HL-60/S4 treated with retinoic acid at 250 ng/mL for 4 days and 3 days (cell line): ENCODE data around the gene CALD1.

Experiments used
- in situ Hi-C: fragments of 300-500 bp; cut with MboI; formaldehyde crosslinking; loops from 2 replicates; pipeline ENCODE4 v1.7.0; 2022; ENCODE audit warnings: low sequenced_read_pairs

The CALD1 gene

DNA sequence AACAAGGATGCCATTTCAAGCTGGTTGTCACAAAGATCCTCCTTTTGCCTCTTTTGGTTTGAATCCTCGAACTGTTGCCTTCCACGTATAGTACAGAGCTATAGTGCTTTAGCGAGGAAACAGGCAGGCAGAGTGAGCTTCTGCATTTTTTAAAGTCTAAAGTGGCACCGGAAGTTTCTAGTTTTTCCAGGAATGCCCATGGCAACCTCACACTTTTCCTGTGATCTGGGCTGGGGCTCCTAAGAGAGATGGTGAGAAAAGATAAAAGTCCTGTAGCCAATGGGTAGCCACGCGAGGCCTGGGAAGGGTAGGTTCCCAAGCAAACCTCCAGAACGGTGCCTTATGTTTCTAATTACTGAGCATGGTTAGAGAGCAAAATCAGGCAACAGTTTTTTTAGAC, 76.7 kb downstream of the CALD1 start:
- in situ Hi-C loops: no loop called here

DNA sequence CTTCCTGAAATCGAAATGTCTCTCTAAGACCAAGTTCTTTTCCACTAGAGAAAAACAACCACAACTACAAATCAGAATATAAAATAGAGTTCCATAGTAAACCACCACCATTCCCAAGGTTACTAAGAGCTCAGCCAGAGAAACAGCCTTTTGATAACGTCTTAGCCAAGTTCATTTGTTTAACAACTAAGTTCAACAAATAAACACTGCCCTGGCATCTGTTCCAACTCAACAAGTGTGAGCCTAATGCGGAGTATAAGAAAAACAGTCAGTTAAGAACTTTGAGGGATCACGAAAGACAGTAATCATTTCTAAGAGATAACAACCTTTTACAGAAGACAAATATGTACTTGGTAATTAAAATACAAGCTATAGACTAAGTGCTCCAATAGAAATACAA, 77.3 kb downstream of the CALD1 start:
- in situ Hi-C loops: no loop called here

DNA sequence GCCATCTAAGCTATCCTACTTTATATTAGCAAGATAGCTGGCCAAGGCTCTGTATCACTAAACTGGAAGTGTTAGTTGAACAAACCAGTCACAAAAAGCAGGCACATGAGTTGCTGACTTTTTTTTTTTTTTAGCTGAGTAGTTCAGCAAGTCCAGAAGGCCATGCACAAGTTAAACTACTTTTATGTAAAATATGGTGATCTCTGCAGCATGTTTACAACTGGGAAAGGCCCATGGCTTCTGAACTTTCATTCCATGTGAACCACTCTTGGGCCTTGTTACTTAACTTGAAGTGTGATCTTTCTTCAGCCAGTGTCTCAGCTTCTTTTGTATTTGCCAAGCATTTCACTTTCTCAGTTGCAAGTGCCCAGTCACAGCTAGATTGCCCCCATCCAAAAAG, 78.5 kb downstream of the CALD1 start:
- in situ Hi-C loops: no loop called here

- in situ Hi-C loops: no loop called here
These were observed 80.3 kb downstream of the CALD1 start for GRCh38 chr7:134859783-134860182.

GRCh38 chr7:134865001-134865845, 85.8 kb downstream of the CALD1 start:
- in situ Hi-C loops: no loop called here

- in situ Hi-C loops: no loop called here
These were observed 87.2 kb downstream of the CALD1 start for GRCh38 chr7:134866617-134867016.

DNA sequence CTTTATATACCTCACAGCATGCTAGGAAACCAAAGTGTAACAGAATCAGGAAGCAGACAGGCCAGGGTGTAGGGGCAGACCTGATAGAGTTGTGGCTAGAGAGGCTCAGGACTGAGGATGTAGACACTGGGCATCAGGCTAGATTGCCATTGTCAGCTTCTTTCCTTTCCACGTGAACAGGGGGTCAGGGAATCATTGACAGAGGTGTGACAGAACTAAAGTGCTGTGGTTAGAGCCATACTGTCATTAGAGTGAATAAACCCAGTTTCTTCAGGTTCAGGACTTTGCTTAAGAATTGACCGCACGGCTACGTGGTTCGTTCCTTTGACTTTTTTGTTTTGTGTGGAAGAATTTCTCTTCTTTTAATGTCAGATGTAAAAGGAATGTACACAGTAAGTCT, 90.7 kb downstream of the CALD1 start:
- in situ Hi-C loops: no loop called here

- in situ Hi-C loops: no loop called here
These were observed 91.3 kb downstream of the CALD1 start for GRCh38 chr7:134870781-134871180.

DNA sequence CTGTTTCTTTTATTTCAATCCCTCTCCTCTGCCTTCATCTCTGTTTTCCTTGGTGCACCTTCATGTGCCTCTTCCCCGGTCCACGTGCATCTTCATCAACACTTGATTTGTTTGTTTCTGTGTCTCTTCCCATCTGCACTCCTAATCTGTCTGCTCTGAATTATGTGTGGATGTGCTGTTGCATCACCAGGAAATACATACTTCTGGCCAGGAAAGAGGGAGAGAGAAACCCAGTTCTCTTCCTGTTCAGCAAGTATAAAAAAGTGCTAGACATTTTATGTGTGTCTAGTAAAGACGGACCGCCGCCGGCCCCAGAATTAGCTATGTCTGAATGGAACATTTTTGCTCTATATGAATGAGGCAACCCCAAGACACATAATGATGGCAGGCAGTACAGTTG, 93.8 kb downstream of the CALD1 start:
- in situ Hi-C loops: no loop called here

GRCh38 chr7:134874407-134874806, 95.0 kb downstream of the CALD1 start:
- in situ Hi-C loops: no loop called here

- in situ Hi-C loops: no loop called here
These were observed 96.4 kb downstream of the CALD1 start for GRCh38 chr7:134875867-134876266.

- in situ Hi-C loops: no loop called here
These were observed 99.4 kb downstream of the CALD1 start for GRCh38 chr7:134878746-134879357.

GRCh38 chr7:134879815-134880475, 100.5 kb downstream of the CALD1 start:
- in situ Hi-C loops: no loop called here

GRCh38 chr7:134882481-134882880, 103.0 kb downstream of the CALD1 start:
- in situ Hi-C loops: no loop called here

GRCh38 chr7:134885967-134886352, 106.5 kb downstream of the CALD1 start:
- in situ Hi-C loops: no loop called here

DNA sequence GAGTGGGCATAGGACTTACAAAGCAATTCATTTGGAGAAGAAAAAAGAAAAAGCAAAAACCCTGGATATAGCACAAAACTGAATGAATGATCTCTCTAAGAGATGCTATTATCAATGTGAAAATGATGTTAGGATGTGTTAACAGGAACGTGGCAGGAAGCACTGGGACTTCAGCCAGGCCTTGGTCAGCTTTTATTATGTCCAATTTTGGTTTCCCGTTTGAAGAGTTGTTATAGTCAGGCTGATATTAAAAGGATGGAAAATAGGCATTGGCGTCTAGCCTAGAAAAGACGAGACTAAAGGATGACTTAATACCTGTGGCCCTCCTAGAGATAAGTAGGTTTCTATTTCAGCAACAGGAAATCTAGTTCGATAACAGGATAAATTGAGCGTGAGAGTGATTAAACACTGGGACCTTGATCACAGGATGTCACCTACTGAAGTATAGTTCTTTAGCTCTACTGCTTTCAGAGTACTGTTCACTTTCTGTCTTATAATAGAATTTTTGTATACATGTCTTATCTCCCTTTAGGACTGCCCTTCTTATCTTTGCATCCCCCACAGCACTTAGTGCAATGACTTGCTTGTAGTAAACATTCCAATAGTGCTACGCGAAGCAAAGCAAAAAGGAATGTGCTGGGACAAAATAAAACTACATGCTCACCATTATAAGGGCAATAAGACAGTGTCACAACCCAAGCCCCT, 107.1 kb downstream of the CALD1 start:
- in situ Hi-C loops: no loop called here

GRCh38 chr7:134887523-134887922, 108.1 kb downstream of the CALD1 start:
- in situ Hi-C loops: no loop called here

- in situ Hi-C loops: no loop called here
These were observed 108.8 kb downstream of the CALD1 start for GRCh38 chr7:134888141-134888740.

DNA sequence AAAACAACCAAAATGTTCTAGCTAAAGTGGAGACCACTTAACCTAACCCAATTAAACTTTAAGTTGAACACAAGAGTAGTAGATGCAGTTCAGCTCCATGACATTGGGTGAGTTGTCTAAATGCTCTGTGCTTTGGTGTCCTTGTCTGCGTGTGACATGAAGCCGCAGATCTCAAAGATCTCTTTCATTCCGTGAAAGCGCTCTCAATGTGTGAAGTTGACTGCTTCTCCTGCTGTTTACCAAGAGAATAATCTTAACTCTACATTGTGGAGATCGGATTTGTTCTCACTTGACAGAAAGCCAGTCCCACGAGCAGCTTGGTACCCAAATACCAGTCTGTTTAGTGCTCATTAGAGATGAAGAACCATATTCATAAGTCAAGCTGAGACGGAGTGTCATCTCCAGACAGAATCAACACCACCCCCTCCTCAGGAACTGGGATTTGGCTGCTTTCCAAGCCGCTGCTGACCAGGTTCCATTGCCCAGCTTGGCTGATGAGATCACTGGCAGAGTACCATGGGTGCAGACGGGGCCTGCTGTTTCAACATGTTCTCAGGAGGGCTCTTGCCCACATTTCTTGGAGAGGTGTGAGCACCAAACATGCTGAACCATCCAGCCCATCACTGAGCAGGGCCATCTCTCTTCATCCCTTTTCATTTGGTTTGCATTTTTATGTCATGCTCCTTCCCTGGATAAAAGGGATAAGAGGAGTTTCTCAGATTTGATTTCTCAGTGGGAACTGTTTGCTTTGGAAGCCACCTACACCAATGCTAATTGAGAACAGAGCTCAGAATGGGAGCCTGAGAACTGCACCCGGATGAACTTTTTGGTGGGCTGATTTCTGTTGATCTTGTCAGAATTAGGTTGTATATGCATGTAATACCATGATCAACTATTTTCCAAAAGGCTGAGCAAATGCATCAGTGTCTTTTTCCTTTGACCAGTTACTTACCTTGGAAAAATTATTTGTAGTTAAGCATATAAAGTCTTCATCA, 111.1 kb downstream of the CALD1 start:
- in situ Hi-C loops: no loop called here

DNA sequence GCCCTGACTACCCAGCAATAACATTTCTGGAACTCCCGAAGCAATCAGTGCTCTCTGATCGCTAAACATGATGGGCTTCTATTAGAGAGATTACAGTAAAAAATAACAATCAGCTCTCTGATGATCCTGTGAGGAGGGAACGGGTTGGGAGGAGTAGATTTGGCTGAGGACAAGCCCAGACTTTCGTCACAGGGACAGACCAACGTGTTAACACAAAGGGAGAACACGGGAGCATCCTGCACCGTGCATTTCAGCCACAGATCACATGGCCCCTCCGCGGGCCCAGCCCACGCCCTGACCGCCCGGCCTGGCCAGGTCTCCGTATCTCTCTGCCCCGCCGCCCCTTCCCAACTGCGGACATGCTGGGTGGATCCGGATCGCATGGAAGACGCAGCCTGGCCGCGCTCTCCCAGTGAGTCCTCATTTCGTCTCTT, 111.8 kb downstream of the CALD1 start:
- in situ Hi-C loops: no loop called here
